GM12892 (cell line): ENCODE measurements around the gene DESI1.

Experiments
- POLR2A ChIP-seq: IDR thresholded peaks from 2 replicates; pipeline ENCODE4 v1.6.1; 2011; ENCODE audit warnings: low read depth, low read length, control low read depth
- POLR2AphosphoS5 ChIP-seq: IDR thresholded peaks from 2 replicates; pipeline ENCODE4 v1.6.1; 2011; ENCODE audit warnings: low read depth, low read length, control low read depth
- TAF1 ChIP-seq: IDR thresholded peaks from 2 replicates; pipeline ENCODE4 v1.6.1; 2011; ENCODE audit warnings: low read depth, mild to moderate bottlenecking, control low read depth, low read length, borderline replicate concordance

GRCh38 chr22:41555325-41555982, 65.4 kb downstream of the DESI1 start:
- TF ChIP-seq POLR2AphosphoS5 (no peak), POLR2A (no peak), TAF1 (no peak)
